Cardiac septum (tissue), 1 donor: ENCODE data around the gene WDR45B. TPM values are rescaled to one million over a fixed set of nuclear protein-coding genes. Genes with fewer than 3 reads are reported as not detected.

Experiments used
- DNase-seq: peaks from one replicate; pipeline ENCODE4 v3.0.0-alpha.2; 2020; ENCODE audit warnings: low spot score
- intact Hi-C: fragments of 100-400 bp; cut with DNase I; formaldehyde crosslinking; loops from one replicate; pipeline ENCODE4 v1.14.0; 2022
- total RNA-seq: library from RNA; stranded (reverse); fragmentation: NEBNext Ultra II Directional; extraction: Animal tissue kit (Norgen Biotek cat#: 25700); gene quantifications from one replicate; pipeline ENCODE4 v1.2.1, GENCODE V29; 2021
- donor health status: DM: no; HTN: no; CAD: no.

The WDR45B gene
- total RNA-seq, 1 donor from 2014 or later, result 45.4 TPM

DNA sequence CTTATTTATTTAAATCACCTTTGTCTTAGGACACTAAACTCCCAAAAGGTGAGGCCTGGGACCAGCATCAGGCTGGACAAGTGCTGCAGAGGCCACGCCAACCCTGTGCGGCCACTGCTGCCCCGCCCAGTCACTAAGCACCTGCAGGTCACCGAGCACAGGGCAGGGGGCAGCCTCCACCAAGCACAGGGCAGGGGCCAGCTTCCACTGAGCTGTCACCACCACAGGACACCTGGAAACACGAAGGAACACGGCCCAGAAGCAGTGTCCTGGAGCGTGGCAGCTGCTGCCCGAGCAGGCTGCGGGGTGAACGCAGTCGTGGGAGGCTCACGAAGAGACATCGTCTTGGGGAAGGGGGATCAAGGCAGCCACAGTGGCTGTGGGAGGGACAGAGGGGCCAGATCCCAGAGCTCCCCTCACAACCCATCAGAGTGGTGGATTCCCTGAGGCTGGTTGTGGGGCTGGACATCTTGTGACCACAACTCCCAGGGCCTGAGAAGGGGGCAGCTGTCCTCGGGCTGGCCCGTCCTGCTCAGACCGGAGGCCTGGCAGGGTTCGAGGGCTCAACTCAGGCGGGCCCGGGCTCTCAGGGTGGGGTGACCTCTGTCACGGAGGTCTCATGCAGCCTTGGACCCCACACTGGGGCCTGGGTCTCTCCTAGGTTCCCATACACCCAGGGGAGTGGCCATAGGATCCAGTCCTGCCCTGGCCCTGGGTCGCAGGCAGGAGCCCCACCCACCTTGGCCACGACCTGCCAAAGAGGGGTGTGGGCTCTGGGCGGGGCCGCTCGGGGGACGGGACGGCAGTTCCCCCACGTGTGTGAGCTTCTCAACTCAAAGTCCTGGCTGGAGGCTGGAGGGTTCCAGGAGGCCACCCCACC is 31.6 kb upstream of the WDR45B start:
- DNase-seq, result no peak
- intact Hi-C loops, result no loop called here

DNA sequence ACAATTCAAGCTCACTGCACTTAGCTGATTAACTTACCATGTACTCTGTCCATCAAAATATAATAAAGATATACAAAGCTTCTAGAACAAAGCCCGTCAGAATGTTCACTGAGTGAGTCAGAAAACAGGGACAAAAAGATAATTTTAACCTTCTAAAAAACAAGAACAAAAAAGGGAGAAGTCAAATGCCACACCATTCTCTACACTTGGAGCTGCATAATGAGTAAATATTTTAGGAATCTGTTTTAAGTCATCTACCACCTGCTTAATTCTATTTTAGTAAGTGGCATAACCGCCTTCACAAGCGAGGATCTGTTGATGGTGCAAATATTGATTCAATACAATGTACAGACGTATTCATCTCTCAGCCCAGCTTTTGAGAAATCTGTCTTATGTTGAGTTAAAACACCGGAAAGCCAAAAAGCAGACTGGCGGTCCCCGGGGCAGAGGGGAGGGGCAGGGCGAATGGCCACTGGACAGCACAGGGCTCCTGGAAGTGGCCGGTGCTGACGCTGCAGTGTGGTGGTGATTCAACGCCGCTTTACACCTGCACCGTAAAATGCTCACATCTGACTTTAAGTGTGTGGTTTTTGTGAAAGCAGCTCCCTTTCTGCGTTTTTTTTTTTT is 30.1 kb upstream of the WDR45B start:
- no peak for DNase-seq
- intact Hi-C loops, result no loop called here

GRCh38 chr17:82677353-82677925 is 29.2 kb upstream of the WDR45B start:
- no peak for DNase-seq
- intact Hi-C loops, result no loop called here

GRCh38 chr17:82675476-82676245 is 27.4 kb upstream of the WDR45B start:
- DNase-seq, result no peak
- intact Hi-C loops, result no loop called here

GRCh38 chr17:82674656-82675475 is 26.6 kb upstream of the WDR45B start:
- no peak for DNase-seq
- intact Hi-C loops, result no loop called here

DNA sequence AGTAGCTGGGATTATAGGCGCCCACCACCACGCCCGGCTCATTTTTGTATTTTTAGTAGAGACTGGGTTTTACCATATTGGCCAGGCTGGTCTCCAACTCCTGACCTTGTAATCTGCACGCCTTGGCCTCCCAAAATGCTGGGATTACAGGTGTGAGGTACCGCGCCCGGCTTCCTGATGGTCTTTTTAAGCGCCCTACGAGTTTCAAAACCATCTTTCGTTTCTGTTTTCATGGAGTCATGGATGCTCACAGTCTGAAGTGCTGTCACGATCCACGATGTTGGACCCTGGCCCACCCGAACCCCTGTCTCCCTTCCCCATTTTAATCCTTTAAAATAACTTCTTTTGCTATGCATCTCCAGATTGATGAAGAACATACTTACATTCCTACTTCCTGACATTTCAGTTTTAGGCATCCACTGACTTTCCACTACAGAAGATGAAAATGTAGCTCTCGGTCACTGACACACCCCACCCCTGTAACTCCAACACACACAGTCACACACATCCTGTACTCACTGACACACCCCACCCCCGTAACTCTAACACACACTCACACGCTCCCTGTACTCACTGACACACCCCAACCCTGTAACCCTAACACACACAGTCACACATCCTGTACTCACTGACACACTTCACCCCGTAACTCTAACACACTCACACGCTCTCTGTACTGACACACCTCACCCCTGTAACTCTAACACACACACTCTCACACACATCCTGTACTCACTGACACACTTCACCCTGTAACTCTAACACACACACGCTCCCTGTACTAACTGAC is 22.6 kb upstream of the WDR45B start:
- intact Hi-C loops, result no loop called here
- DNase-seq, result no peak

GRCh38 chr17:82668631-82669099 is 20.4 kb upstream of the WDR45B start:
- no peak for DNase-seq
- intact Hi-C loops, result loop anchor here (2.0 to 5.0 kb wide), 3 partner anchors 20 to 98 kb away; partner anchors contain the start of genes FN3K and WDR45B

- intact Hi-C loops, result loop anchor here (2.0 to 5.0 kb wide), 3 partner anchors 19 to 99 kb away; partner anchors contain the start of genes FN3K and WDR45B
- DNase-seq, result no peak
Measured at GRCh38 chr17:82668024-82668630, 19.9 kb upstream of the WDR45B start.

DNA sequence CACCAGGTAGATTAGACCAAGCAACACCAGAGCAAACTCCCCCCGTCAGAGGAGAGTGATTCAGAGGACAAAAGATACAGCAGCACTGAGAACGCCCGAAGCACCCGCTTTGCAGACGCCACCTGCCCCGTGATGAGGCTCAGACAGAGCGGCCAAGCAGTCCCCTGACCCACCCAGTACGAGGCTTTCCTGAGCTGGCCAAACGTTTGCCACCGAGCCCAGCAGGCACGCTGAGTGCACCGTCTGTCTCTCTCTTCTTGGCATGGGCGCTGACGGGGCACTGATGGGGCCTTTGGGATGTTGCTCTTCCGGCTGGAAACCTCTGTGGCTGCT is 19.4 kb upstream of the WDR45B start:
- DNase-seq, result no peak
- intact Hi-C loops, result loop anchor here (5.0 kb wide), 1 partner anchor 70 kb away; the partner anchor contains the start of gene FN3K

GRCh38 chr17:82666931-82667667 is 18.9 kb upstream of the WDR45B start:
- intact Hi-C loops, result loop anchor here (5.0 kb wide), 1 partner anchor 70 kb away; the partner anchor contains the start of gene FN3K
- no peak for DNase-seq

GRCh38 chr17:82665891-82666290 is 17.6 kb upstream of the WDR45B start:
- no peak for DNase-seq
- intact Hi-C loops, result loop anchor here (5.0 kb wide), 1 partner anchor 71 kb away; the partner anchor contains the start of gene FN3K

DNA sequence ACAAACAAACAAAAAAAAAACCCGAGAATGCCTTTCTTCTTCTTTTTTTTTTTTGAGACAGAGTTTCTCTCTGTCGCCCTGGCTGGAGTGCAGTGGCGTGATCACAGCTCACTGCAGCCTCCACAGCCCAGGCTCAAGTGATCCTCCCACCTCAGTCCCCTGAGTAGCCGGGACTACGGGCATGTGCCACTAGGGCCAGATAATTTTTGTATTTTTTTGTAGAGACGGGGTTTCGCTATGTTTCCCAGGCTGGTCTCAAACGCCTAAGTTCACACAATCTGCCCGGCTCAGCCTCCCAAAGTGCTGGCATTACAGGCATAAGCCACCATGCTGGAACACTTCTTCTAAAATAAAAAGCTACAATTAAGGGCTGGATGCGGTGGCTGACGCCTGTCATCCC is 17.0 kb upstream of the WDR45B start:
- intact Hi-C loops, result loop anchor here (5.0 kb wide), 1 partner anchor 72 kb away; the partner anchor contains the start of gene FN3K
- DNase-seq, result no peak

DNA sequence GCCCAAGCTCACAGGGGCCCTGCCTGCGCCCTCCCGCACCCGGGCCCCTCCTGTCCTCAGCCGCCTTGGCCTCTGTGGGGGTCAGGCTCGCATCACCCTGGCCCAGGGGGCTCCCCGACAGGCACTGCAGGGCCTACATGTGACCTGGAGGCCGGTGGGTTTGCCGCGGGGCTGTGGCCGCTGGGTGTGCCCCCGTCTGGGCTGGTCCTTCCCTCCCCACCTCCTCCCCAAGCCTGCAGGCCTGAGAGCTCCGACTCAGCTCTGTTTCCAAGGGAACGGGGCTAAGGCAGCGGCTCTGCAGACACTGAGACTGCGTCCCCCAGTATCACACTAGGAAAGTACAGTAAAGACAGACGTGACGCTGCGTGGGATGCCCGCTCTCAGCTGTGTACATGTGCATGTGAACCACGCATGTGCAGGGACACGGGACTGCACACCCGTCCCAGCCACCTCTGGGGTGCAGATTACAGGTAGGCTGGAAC is 16.5 kb upstream of the WDR45B start:
- intact Hi-C loops, result loop anchor here (5.0 kb wide), 1 partner anchor 73 kb away; the partner anchor contains the start of gene FN3K
- DNase-seq, result no peak

GRCh38 chr17:82664276-82664575 is 16.0 kb upstream of the WDR45B start:
- intact Hi-C loops, result no loop called here
- no peak for DNase-seq

GRCh38 chr17:82663381-82664275 is 15.4 kb upstream of the WDR45B start:
- intact Hi-C loops, result no loop called here
- no peak for DNase-seq

- intact Hi-C loops, result no loop called here
- DNase-seq, result no peak
Measured at GRCh38 chr17:82662711-82663261, 14.5 kb upstream of the WDR45B start.
